Spleen (tissue), 11 donors: ENCODE measurements around the gene SLC38A2. TPM values are rescaled to one million over a fixed set of nuclear protein-coding genes. Genes with fewer than 3 reads are reported as not detected.
A peak's percentile ranks its signal among the peaks of the same experiment; 100 is the strongest.

ENCODE experiments used
- DNase-seq: peaks from one replicate; pipeline ENCODE4 v3.0.0-alpha.2; 2020
- H3K27ac ChIP-seq, 8 donors: fragments of 200-600 bp; sonication (generic) in 7 of 8; 1 replicate in 4 of 8; 2 replicates in 4 of 8; pipeline versions ENCODE4 v1.5.0 to v1.8.0; 2016 to 2021; ENCODE audit warnings: inconsistent platforms in 4 of 8, mild to moderate bottlenecking in 4 of 8, moderate library complexity in 1 of 8
- H3K27me3 ChIP-seq, 7 donors: fragments of 200-600 bp; sonication (generic) in 6 of 7; replicated peaks in 1 of 7; 1 replicate in 4 of 7; 2 replicates in 3 of 7; pipeline versions ENCODE4 v1.5.0 to v1.8.0; 2016 to 2021; ENCODE audit warnings: inconsistent platforms in 3 of 7, mild to moderate bottlenecking in 1 of 7
- H3K36me3 ChIP-seq, 6 donors: fragments of 200-600 bp; sonication (generic) in 5 of 6; 1 replicate in 4 of 6; 2 replicates in 2 of 6; pipeline versions ENCODE4 v1.5.0 to v1.8.0; 2016 to 2021; ENCODE audit warnings: inconsistent platforms in 2 of 6
- H3K4me1 ChIP-seq, 6 donors: fragments of 200-600 bp; sonication (generic) in 5 of 6; 1 replicate in 3 of 6; 2 replicates in 3 of 6; pipeline versions ENCODE4 v1.5.0 to v1.8.0; 2016 to 2021; ENCODE audit warnings: inconsistent platforms in 3 of 6
- H3K4me3 ChIP-seq, 8 donors: fragments of 200-600 bp; sonication (generic) in 7 of 8; 1 replicate in 4 of 8; 2 replicates in 4 of 8; pipeline versions ENCODE4 v1.5.0 to v1.8.0; 2016 to 2021; ENCODE audit warnings: inconsistent platforms in 4 of 8, mild to moderate bottlenecking in 4 of 8, moderate library complexity in 2 of 8
- H3K9me3 ChIP-seq, 8 donors: fragments of 200-600 bp; sonication (generic) in 7 of 8; 1 replicate in 4 of 8; 2 replicates in 4 of 8; pipeline versions ENCODE4 v1.5.0 to v1.8.0; 2016 to 2021; ENCODE audit warnings: inconsistent platforms in 4 of 8
- CTCF ChIP-seq, 11 experiments: fragments of 200-600 bp in 7 of 11; fragments of 450-650 bp in 4 of 11; sonication (generic) in 4 of 11; IDR thresholded peaks in 8 of 11; conservative IDR thresholded peaks in 3 of 11; 1 replicate in 7 of 11; 2 replicates in 4 of 11; pipeline versions ENCODE4 v1.4.0 to v1.8.0; 2016 to 2021; ENCODE audit warnings: antibody characterized with exemption in 11 of 11, inconsistent platforms in 4 of 11, mild to moderate bottlenecking in 1 of 11
- POLR2A ChIP-seq, 3 donors: fragments of 450-650 bp; IDR thresholded peaks; one replicate each; pipeline ENCODE4 v1.5.1; 2017; ENCODE audit warnings: antibody characterized with exemption in 3 of 3, mild to moderate bottlenecking in 1 of 3
- POLR2AphosphoS5 ChIP-seq, 3 donors: sonication (generic); formaldehyde crosslinking; IDR thresholded peaks; one replicate each; pipeline ENCODE4 v1.5.1; 2017; ENCODE audit warnings: antibody characterized with exemption in 3 of 3
- WGBS, 5 donors: extraction: QIAGEN DNeasy Blood & Tissue Kit in 3 of 5; methylation state at CpG; one replicate each; pipeline versions ENCODE4 v1.1.5 to v1.1.7; 2013 to 2018; 5-methylcytosine and 5-hydroxymethylcytosine counted together
- intact Hi-C: fragments of 100-400 bp; cut with DNase I; formaldehyde crosslinking; loops from one replicate; pipeline ENCODE4 v1.15.0; 2023; ENCODE audit warnings: low total_unique reads
- polyA plus RNA-seq, 3 donors: library from polyadenylated mRNA; stranded (reverse); fragments of 200-250 nt; gene quantifications; one replicate each; pipeline ENCODE4 v1.2.1, GENCODE V29; 2013
- total RNA-seq, 7 donors: library from RNA; depleted of rRNA in 3 of 7; stranded (reverse); fragments of >200 nt in 3 of 7; fragmentation: NEBNext Ultra II Directional in 4 of 7; extraction: Animal tissue kit (Norgen Biotek cat#: 25700) in 4 of 7; gene quantifications; one replicate each; pipeline versions ENCODE4 v1.1.0 to v1.2.1, GENCODE V29; 2016 to 2021
- donor health status: healthy with polysubstance abuse.
- donor health status: DM: no; HTN: no; CAD: no; lungs with moderate emphysema.
- donor health status: DM: no; HTN: no; CAD: no.
- donor health status: Bipolar disorder and iron deficiency.
- donor health status: healthy.
- donor health status: DM: no; HTN: no; CAD: no.
- donor health status: DM: yes; HTN: yes; CAD: no.

The SLC38A2 gene
- total and polyA plus RNA-seq, 10 donors = 40.7 to 297 (median 151) TPM

DNA sequence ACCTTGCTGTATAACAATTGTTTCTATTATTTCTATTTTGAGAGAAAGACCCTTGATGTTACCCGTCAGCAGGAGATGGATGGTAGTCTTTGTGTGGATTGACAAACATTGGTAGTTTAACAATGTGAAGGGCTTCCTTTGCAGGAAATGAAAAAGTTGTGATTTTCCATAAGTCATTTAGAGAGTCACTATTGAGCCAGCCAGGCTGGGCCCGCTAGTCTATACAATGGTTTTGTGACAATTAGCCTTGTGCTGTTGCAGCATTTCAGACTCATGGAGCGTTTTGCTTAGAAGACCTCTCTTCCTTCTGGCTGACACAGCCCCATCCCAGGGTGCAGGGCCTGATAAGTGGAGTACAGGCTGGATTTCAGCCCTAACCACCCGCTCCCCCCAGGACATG, 18.3 kb upstream of the SLC38A2 start:
- peaks cover 33 to 65% (median 52%) of the 10 kb centered on the region in 6 donors for H3K4me1 ChIP-seq
- 62 to 88% (median 77%) methylated on average over 4 of the region's 4 CpGs for WGBS, 5 donors
- peak overlapping the region in 6 of 8 donors; percentile 17 to 100 (median 74) for H3K27ac ChIP-seq
- H3K4me3 ChIP-seq = no peak overlapping the region
- intact Hi-C loops = no loop called here
- H3K27me3 ChIP-seq = no peaks in the 10 kb centered on the region
- DNase-seq = no peak
- no peaks in the 10 kb centered on the region for H3K9me3 ChIP-seq
- TF ChIP-seq CTCF (IDR thresholded peaks at IDR 0.05 in 8 of 11, conservative IDR thresholded peaks at IDR 0.05 in 3 of 11) (no peak), POLR2AphosphoS5 (IDR thresholded peaks at IDR 0.05) (no peak), POLR2A (IDR thresholded peaks at IDR 0.05) (no peak)
- no peaks in the 10 kb centered on the region for H3K36me3 ChIP-seq

- Histone ChIP-seq H3K27me3 (no peaks in the 10 kb centered on the region), H3K36me3 (no peaks in the 10 kb centered on the region), H3K4me1 (peaks cover 37 to 71% (median 58%) of the 10 kb centered on the region in 6 donors), H3K4me3 (no peak overlapping the region), H3K27ac (peak overlapping the region in 6 of 8 donors; percentile 17 to 100 (median 74)), H3K9me3 (no peaks in the 10 kb centered on the region)
- DNase-seq = no peak
- intact Hi-C loops = no loop called here
- TF ChIP-seq POLR2A (IDR thresholded peaks at IDR 0.05) = no peak
- no peak for TF ChIP-seq CTCF (IDR thresholded peaks at IDR 0.05 in 8 of 11, conservative IDR thresholded peaks at IDR 0.05 in 3 of 11)
- no peak for TF ChIP-seq POLR2AphosphoS5 (IDR thresholded peaks at IDR 0.05)
- 60 to 80% (median 72%) methylated on average over 1 of the region's 1 CpG for WGBS, 5 donors
Measured at GRCh38 chr12:46390304-46390703, 17.7 kb upstream of the SLC38A2 start.

GRCh38 chr12:46389031-46389616, 16.6 kb upstream of the SLC38A2 start:
- TF ChIP-seq CTCF (IDR thresholded peaks at IDR 0.05 in 8 of 11, conservative IDR thresholded peaks at IDR 0.05 in 3 of 11) (no peak), POLR2AphosphoS5 (IDR thresholded peaks at IDR 0.05) (peak in 1 of 3 donors; percentile 60)
- H3K27ac ChIP-seq = peak overlapping the region; percentile 17 to 100 (median 86)
- H3K4me3 ChIP-seq = peak overlapping the region in 1 of 8 donors; percentile 44
- peaks cover 47 to 83% (median 69%) of the 10 kb centered on the region in 6 donors for H3K4me1 ChIP-seq
- no peaks in the 10 kb centered on the region for H3K27me3 ChIP-seq
- H3K36me3 ChIP-seq = no peaks in the 10 kb centered on the region
- DNase-seq = no peak
- H3K9me3 ChIP-seq = no peaks in the 10 kb centered on the region
- intact Hi-C loops = loop anchor here (10.0 kb wide), 1 partner anchor 86 kb away; no protein-coding TSS in a partner anchor
- 55 to 82% (median 78%) methylated on average over 2 of the region's 2 CpGs for WGBS, 5 donors

DNA sequence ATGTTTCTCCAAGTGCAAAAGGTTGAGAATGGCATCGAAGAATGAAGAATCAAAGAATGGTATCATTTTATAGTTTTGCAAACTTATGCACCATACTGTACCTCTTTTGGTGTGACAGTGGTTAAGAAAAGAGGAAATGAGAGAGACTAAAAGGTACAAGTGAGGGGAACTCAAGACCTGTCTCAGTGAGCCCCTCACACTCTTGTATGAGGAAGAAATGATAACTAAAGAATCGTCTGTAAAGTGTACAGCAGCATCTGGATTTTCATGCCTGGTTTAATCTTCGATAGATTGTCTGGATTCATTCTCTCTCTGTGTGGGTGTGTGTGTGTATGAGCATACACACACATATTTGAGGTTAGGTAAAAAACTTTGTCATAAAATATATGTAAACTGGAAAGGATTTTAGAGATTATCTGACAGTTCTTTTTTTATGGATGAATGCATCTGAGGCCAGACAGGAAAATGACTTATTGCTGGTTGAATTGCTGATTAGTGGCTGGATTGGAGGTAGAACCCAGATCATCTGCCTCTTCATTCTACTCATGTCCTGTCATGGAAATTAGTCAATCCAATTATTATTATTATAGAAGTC, 16.0 kb upstream of the SLC38A2 start:
- Histone ChIP-seq H3K4me1 (peaks cover 47 to 87% (median 70%) of the 10 kb centered on the region in 6 donors), H3K36me3 (no peaks in the 10 kb centered on the region), H3K27ac (peak overlapping the region; percentile 17 to 100 (median 86)), H3K4me3 (peak overlapping the region in 1 of 8 donors; percentile 44), H3K27me3 (no peaks in the 10 kb centered on the region), H3K9me3 (no peaks in the 10 kb centered on the region)
- 31 to 44% (median 41%) methylated on average over 3 of the region's 3 CpGs for WGBS, 5 donors
- no peak for TF ChIP-seq POLR2AphosphoS5 (IDR thresholded peaks at IDR 0.05)
- no peak for TF ChIP-seq POLR2A (IDR thresholded peaks at IDR 0.05)
- no peak for TF ChIP-seq CTCF (IDR thresholded peaks at IDR 0.05 in 8 of 11, conservative IDR thresholded peaks at IDR 0.05 in 3 of 11)
- no peak for DNase-seq
- intact Hi-C loops = loop anchor here (10.0 kb wide), 1 partner anchor 86 kb away; no protein-coding TSS in a partner anchor
